DMS79 (cell line): ENCODE results near the gene ANKRD36B.
"Not testable (repeated sequence)": the region's sequence is repeated elsewhere in the genome, so short reads cannot be mapped to it uniquely, and the experiment has no call there.

Experiments
- DNase-seq: peaks from one replicate; lab custom pipeline; 2025; lab: John Stamatoyannopoulos, UW

ANKRD36B gene

GRCh38 chr2:97589598-97590510 lies at the start of gene ANKRD36B:
TSS of gene ANKRD36B (minus strand) at chr2:97589877. CDS start at chr2:97589685, 192 bp downstream.
- DNase-seq = not testable (repeated sequence)

GRCh38 chr2:97626049-97626430 lies 36.4 kb upstream of the ANKRD36B start:
- not testable (repeated sequence) for DNase-seq

- DNase-seq = not testable (repeated sequence)
Observed at GRCh38 chr2:97625354-97626048, 35.8 kb upstream of the ANKRD36B start.

- DNase-seq = not testable (repeated sequence)
Observed at GRCh38 chr2:97622976-97623375, 33.3 kb upstream of the ANKRD36B start.

- not testable (repeated sequence) for DNase-seq
Observed at GRCh38 chr2:97620492-97620891, 30.8 kb upstream of the ANKRD36B start.

GRCh38 chr2:97618939-97619827 lies 29.5 kb upstream of the ANKRD36B start:
- DNase-seq = not testable (repeated sequence)

- no peak for DNase-seq
Observed at GRCh38 chr2:97617911-97618310, 28.2 kb upstream of the ANKRD36B start.

- not testable (repeated sequence) for DNase-seq
Observed at GRCh38 chr2:97615746-97616145, 26.1 kb upstream of the ANKRD36B start.

- not testable (repeated sequence) for DNase-seq
Observed at GRCh38 chr2:97611895-97612294, 22.2 kb upstream of the ANKRD36B start.

- not testable (repeated sequence) for DNase-seq
Observed at GRCh38 chr2:97608745-97609144, 19.1 kb upstream of the ANKRD36B start.

- not testable (repeated sequence) for DNase-seq
Observed at GRCh38 chr2:97605524-97606339, 16.1 kb upstream of the ANKRD36B start.

GRCh38 chr2:97605109-97605508 lies 15.4 kb upstream of the ANKRD36B start:
- not testable (repeated sequence) for DNase-seq

- DNase-seq = not testable (repeated sequence)
Observed at GRCh38 chr2:97601537-97601936, 11.9 kb upstream of the ANKRD36B start.

- not testable (repeated sequence) for DNase-seq
Observed at GRCh38 chr2:97596180-97596579, 6.5 kb upstream of the ANKRD36B start.

- not testable (repeated sequence) for DNase-seq
Observed at GRCh38 chr2:97593520-97593919, 3.8 kb upstream of the ANKRD36B start.

GRCh38 chr2:97590515-97591394 lies 1.1 kb upstream of the ANKRD36B start:
- not testable (repeated sequence) for DNase-seq

GRCh38 chr2:97589257-97589597 lies 450 bp downstream of the ANKRD36B start:
- not testable (repeated sequence) for DNase-seq

- not testable (repeated sequence) for DNase-seq
Observed at GRCh38 chr2:97565674-97566073, 24.0 kb downstream of the ANKRD36B start.

GRCh38 chr2:97552406-97552805 lies 37.3 kb downstream of the ANKRD36B start:
- DNase-seq = not testable (repeated sequence)

GRCh38 chr2:97550498-97550897 lies 39.2 kb downstream of the ANKRD36B start:
- DNase-seq = not testable (repeated sequence)
